HG02763 (cell line): ENCODE measurements around the gene FRG2B.
"Not testable (repeated sequence)": the region's sequence is repeated elsewhere in the genome, so short reads cannot be mapped to it uniquely, and the experiment has no call there.

Source experiments
- ATAC-seq: cut with Tn5 transposase; IDR thresholded peaks from one replicate; pipeline ENCODE4 v1.9.1; 2021; ENCODE audit warnings: mild to moderate bottlenecking, moderate library complexity; ENCODE audit not compliant: unreplicated experiment

FRG2B gene

DNA sequence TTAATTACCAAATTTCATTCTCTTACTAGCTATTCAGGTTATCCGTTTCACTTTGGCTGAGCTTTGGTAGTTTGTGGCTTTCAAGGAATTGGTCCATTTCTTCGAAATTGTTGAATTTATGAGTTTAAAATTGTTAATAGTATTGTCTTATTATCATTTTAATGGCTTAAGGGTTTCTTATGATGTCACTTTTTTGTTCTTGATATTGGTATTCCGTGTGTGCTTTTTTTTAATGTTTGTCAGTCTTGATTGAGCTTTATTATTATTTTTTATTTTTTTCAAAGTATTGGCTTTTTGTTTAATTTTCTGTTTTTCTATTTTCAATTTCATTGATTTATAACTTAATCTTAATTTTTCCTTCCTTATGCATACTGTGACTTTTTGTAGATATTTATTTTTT is 25.9 kb downstream of the FRG2B start:
- ATAC-seq = no peak

DNA sequence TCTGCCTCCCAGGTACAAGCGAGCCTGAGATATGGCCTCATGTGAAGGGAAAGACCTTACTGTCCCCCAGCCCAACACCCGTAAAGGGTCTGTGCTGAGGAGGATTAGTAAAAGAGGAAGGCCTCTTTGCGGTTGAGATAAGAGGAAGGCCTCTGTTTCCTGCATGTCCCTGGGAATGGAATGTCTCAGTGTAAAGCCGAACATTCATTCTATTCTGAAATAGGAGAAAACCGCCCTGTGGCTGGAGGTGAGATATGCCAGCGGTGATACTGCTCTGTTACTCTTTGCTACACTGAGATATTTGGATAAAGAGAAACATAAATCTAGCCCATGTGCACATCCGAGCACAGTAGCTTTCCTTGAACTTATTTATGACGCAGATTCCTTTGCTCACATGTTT is 26.7 kb downstream of the FRG2B start:
- ATAC-seq = not testable (repeated sequence)

DNA sequence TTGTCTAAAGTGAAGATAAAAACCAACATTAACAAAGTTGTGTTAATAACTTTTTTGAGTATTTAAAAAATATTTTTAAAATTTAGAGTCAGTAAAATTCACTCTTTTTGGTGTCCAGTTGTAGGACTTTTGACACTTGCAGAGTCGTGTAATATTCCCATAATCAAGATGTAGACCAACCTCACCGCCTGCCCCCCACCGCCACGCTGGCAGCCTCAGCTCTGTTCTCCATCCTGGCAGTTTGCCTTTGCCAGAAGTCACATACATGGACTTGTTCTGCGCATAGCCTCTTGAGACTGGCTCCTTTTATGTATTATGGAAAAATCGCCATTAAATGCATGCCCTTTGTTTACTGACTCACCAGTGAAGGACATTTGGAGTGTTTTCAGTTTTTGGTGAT is 33.9 kb downstream of the FRG2B start:
- ATAC-seq = no peak

DNA sequence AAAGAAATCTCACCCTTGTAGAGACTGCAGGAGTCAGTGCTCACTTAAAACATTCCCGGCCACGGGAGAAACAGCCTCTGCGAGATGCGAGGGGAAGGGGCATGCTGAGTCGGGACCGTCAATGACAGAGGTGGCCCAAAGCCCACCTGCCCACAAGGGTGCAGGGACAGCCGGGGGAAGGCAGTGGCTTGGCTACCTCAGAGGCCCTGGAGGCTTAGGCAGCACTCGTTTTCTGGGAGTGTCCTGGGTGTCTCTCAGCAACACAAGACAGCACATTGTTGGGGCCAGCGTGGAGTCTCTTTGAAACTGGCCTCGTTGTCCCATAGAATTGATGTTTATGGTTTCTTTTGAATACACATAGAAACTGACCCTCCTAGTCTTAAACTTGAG is 35.6 kb downstream of the FRG2B start:
- ATAC-seq = no peak

DNA sequence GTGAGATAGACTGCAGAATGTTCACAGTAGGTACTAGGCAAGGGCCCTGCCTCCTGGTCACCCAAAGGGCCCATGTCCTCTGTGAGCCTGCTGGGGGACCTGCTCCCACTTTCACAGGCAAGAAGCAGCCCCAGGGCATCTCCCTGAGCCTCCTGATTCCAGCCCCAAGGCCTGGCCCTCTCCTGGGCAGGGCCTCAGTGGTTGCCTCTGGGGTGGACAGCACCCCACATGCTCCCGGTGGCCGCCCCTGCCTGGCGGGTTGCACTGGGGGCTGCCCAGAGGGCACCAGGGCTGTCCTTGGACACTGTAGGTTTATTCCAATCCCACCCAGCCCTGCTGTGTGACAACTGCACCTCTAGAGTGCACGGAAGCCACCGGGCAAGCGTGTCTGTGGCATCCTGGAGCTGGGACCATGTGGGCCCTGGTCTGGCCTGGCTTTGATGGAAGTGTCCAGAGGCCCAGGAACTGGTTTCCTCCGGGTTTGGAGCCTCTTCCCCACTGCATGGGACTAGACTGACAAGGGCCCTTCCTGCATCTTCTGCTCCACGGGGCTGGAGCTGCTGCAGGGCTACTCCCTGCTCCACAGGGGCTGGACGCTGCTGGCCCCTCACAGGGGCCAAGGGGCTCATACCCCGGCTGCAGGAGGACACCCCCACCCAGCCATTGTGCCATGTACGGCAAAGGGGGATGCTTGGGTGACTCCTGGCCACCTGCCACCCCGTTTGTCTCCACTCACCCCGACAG is 36.2 kb downstream of the FRG2B start:
- ATAC-seq = no peak

DNA sequence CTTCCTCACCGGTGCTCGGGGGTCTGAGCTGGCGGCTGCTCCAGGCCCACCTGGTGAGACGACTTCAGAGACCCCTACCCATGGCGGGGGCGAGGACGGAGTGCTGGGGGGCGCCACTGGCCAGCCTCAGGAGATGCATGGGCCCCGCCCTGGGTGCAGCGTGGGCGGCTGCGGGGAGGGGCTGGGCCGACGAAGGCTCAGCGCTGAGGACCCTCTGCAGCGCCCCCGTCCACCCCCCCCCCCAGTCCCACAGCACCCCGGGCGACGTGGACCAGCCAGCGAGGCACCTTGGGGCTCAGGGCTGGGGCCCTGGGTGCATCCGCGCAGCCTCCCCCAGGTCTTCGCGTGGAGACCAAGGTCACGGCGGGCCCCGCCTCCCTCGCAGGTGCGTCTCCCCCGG is 49.6 kb downstream of the FRG2B start:
- ATAC-seq = not testable (repeated sequence)
